ENCODE results near the gene SMIM34.
"Not testable (repeated sequence)": the region's sequence is repeated elsewhere in the genome, so short reads cannot be mapped to it uniquely, and the experiment has no call there.

SMIM34 gene

GRCh38 chr21:34423805-34424204 lies at the start of gene SMIM34:
Gene SMIM34 (minus strand): TSS chr21:34423951. CDS start chr21:34423839, 112 bp downstream.
- POLR2A ChIA-PET; DNase-seq (ENCODE audit: extremely low spot score); CTCF ChIA-PET: not testable (repeated sequence)

- CTCF ChIA-PET, POLR2A ChIA-PET: not testable (repeated sequence)
These were observed 43.6 kb upstream of the SMIM34 start for GRCh38 chr21:34467333-34467732.

GRCh38 chr21:34459426-34459825 lies 35.7 kb upstream of the SMIM34 start:
- POLR2A ChIA-PET; CTCF ChIA-PET; DNase-seq (ENCODE audit: extremely low spot score): not testable (repeated sequence)

More at GRCh38 chr21:34467333-34467732, 43.6 kb upstream of the SMIM34 start:
- DNase-seq (ENCODE audit: extremely low spot score) = not testable (repeated sequence)

GRCh38 chr21:34458266-34458665 lies 34.5 kb upstream of the SMIM34 start:
- POLR2A ChIA-PET, CTCF ChIA-PET: not testable (repeated sequence)

GRCh38 chr21:34456180-34456579 lies 32.4 kb upstream of the SMIM34 start:
- POLR2A ChIA-PET = not testable (repeated sequence)

More at GRCh38 chr21:34458266-34458665, 34.5 kb upstream of the SMIM34 start:
- not testable (repeated sequence) for DNase-seq (ENCODE audit: extremely low spot score)

GRCh38 chr21:34455628-34456027 lies 31.9 kb upstream of the SMIM34 start:
- POLR2A ChIA-PET; CTCF ChIA-PET; DNase-seq (ENCODE audit: extremely low spot score): not testable (repeated sequence)

More at GRCh38 chr21:34456180-34456579, 32.4 kb upstream of the SMIM34 start:
- DNase-seq (ENCODE audit: extremely low spot score); CTCF ChIA-PET: not testable (repeated sequence)

GRCh38 chr21:34447018-34447417 lies 23.3 kb upstream of the SMIM34 start:
- DNase-seq (ENCODE audit: extremely low spot score); POLR2A ChIA-PET; CTCF ChIA-PET: not testable (repeated sequence)

GRCh38 chr21:34443486-34443885 lies 19.7 kb upstream of the SMIM34 start:
- POLR2A ChIA-PET; CTCF ChIA-PET; DNase-seq (ENCODE audit: extremely low spot score): not testable (repeated sequence)

GRCh38 chr21:34429710-34430109 lies 6.0 kb upstream of the SMIM34 start:
- POLR2A ChIA-PET; DNase-seq (ENCODE audit: extremely low spot score); CTCF ChIA-PET: not testable (repeated sequence)

GRCh38 chr21:34428441-34428840 lies 4.7 kb upstream of the SMIM34 start:
- DNase-seq (ENCODE audit: extremely low spot score); CTCF ChIA-PET; POLR2A ChIA-PET: not testable (repeated sequence)

- POLR2A ChIA-PET; CTCF ChIA-PET; DNase-seq (ENCODE audit: extremely low spot score): not testable (repeated sequence)
These were observed 3.6 kb upstream of the SMIM34 start for GRCh38 chr21:34427339-34427738.

- POLR2A ChIA-PET; CTCF ChIA-PET; DNase-seq (ENCODE audit: extremely low spot score): not testable (repeated sequence)
These were observed 6.2 kb downstream of the SMIM34 start for GRCh38 chr21:34417448-34418077.

GRCh38 chr21:34407294-34407693 lies 16.5 kb downstream of the SMIM34 start:
- CTCF ChIA-PET; POLR2A ChIA-PET; DNase-seq (ENCODE audit: extremely low spot score): not testable (repeated sequence)

GRCh38 chr21:34406676-34407075 lies 17.1 kb downstream of the SMIM34 start:
- POLR2A ChIA-PET; CTCF ChIA-PET; DNase-seq (ENCODE audit: extremely low spot score): not testable (repeated sequence)

- CTCF ChIA-PET; POLR2A ChIA-PET; DNase-seq (ENCODE audit: extremely low spot score): not testable (repeated sequence)
These were observed 17.6 kb downstream of the SMIM34 start for GRCh38 chr21:34406102-34406501.

GRCh38 chr21:34405686-34406085 lies 18.1 kb downstream of the SMIM34 start:
- POLR2A ChIA-PET; DNase-seq (ENCODE audit: extremely low spot score); CTCF ChIA-PET: not testable (repeated sequence)

GRCh38 chr21:34404742-34405141 lies 19.0 kb downstream of the SMIM34 start:
- POLR2A ChIA-PET; CTCF ChIA-PET; DNase-seq (ENCODE audit: extremely low spot score): not testable (repeated sequence)

- CTCF ChIA-PET; DNase-seq (ENCODE audit: extremely low spot score); POLR2A ChIA-PET: not testable (repeated sequence)
These were observed 23.2 kb downstream of the SMIM34 start for GRCh38 chr21:34400522-34400921.

- DNase-seq (ENCODE audit: extremely low spot score); CTCF ChIA-PET; POLR2A ChIA-PET: not testable (repeated sequence)
These were observed 39.9 kb downstream of the SMIM34 start for GRCh38 chr21:34383724-34384415.

- POLR2A ChIA-PET; CTCF ChIA-PET; DNase-seq (ENCODE audit: extremely low spot score): not testable (repeated sequence)
These were observed 40.6 kb downstream of the SMIM34 start for GRCh38 chr21:34383138-34383537.
